H1 (cell line): ENCODE measurements around the gene PTPN12. TPM values are rescaled to one million over a fixed set of nuclear protein-coding genes. Genes with fewer than 3 reads are reported as not detected.

Experiments
- CTCF ChIA-PET: fragments of 300-600 bp; sonication (Branson Sonifier 250); formaldehyde crosslinking; loops from one replicate; lab custom pipeline; 2021; ENCODE audit not compliant: partially characterized antibody; lab: Charles Lee
- POLR2A ChIA-PET: fragments of 300-600 bp; sonication (Branson Sonifier 250); formaldehyde crosslinking; loops from one replicate; lab custom pipeline; 2021; ENCODE audit warnings: inconsistent platforms; ENCODE audit not compliant: partially characterized antibody; lab: Charles Lee
- DNase-seq, 2 experiments: peaks; one replicate each; pipeline versions ENCODE4 v3.0.0 to v3.0.0-alpha.2; 2010 to 2022; ENCODE audit warnings: low spot score in 2 of 2, low read depth in 1 of 2, mixed read lengths in 1 of 2
- FAIRE-seq: peaks from 2 replicates; lab custom pipeline; 2011; peaks lifted over from hg19 to GRCh38; lab: Jason Lieb, UNC
- H2AFZ ChIP-seq: 2 replicates; pipeline ENCODE4 v1.8.1; 2012; ENCODE audit warnings: low read length, inconsistent platforms
- H2AK5ac ChIP-seq: 2 replicates; pipeline ENCODE4 v1.6.1; 2013; ENCODE audit warnings: low read depth, low read length
- H2BK120ac ChIP-seq: replicated peaks from 2 replicates; pipeline ENCODE3; 2013; ENCODE audit warnings: low read depth, low read length, inconsistent platforms
- H2BK12ac ChIP-seq: 2 replicates; pipeline ENCODE4 v1.6.1; 2013; ENCODE audit warnings: low read depth, low read length
- H2BK15ac ChIP-seq: 2 replicates; pipeline ENCODE4 v1.6.1; 2013; ENCODE audit warnings: low read length
- H2BK20ac ChIP-seq: 2 replicates; pipeline ENCODE4 v1.6.1; 2013; ENCODE audit warnings: low read length
- H2BK5ac ChIP-seq: 2 replicates; pipeline ENCODE4 v1.6.1; 2013; ENCODE audit warnings: low read depth, low read length
- H3K14ac ChIP-seq: 2 replicates; pipeline ENCODE4 v1.6.1; 2013; ENCODE audit warnings: inconsistent platforms; ENCODE audit not compliant: insufficient read length
- H3K18ac ChIP-seq: 2 replicates; pipeline ENCODE4 v1.6.1; 2013; ENCODE audit warnings: low read length; ENCODE audit errors: extremely low read depth
- H3K23ac ChIP-seq: 2 replicates; pipeline ENCODE4 v1.6.1; 2013; ENCODE audit warnings: inconsistent platforms; ENCODE audit not compliant: insufficient read length
- H3K23me2 ChIP-seq: 2 replicates; pipeline ENCODE4 v1.6.1; 2013; ENCODE audit warnings: low read depth, low read length
- H3K27ac ChIP-seq: 2 replicates; pipeline ENCODE4 v1.6.1; 2011; ENCODE audit warnings: low read depth, low read length, inconsistent platforms
- H3K27me3 ChIP-seq, 4 experiments: replicated peaks in 1 of 4; 1 replicate in 1 of 4; 2 replicates in 3 of 4; pipeline versions ENCODE4 v1.6.1 to v1.8.1; 2011 to 2013; ENCODE audit warnings: low read length in 3 of 4, mild to moderate bottlenecking in 3 of 4, inconsistent platforms in 2 of 4, mixed read lengths in 2 of 4, moderate library complexity in 1 of 4; ENCODE audit not compliant: control insufficient read depth in 3 of 4, insufficient read depth in 3 of 4; ENCODE audit errors: extremely low read depth in 1 of 4
- H3K36me3 ChIP-seq, 4 experiments: 2 replicates each; pipeline versions ENCODE4 v1.6.1 to v1.8.1; 2011 to 2013; ENCODE audit warnings: mild to moderate bottlenecking in 4 of 4, low read length in 3 of 4, moderate library complexity in 2 of 4, control low read depth in 1 of 4, inconsistent platforms in 1 of 4; ENCODE audit not compliant: insufficient read depth in 4 of 4, control insufficient read depth in 2 of 4
- H3K4ac ChIP-seq: replicated peaks from 2 replicates; pipeline ENCODE3; 2013; ENCODE audit warnings: low read length, low read depth, mixed read lengths, inconsistent platforms; ENCODE audit not compliant: insufficient read length
- H3K4me1 ChIP-seq, 4 experiments: replicated peaks in 1 of 4; 1 replicate in 1 of 4; 2 replicates in 3 of 4; pipeline versions ENCODE4 v1.6.1 to v1.8.1; 2011 to 2013; ENCODE audit warnings: low read length in 3 of 4, inconsistent platforms in 2 of 4, mixed read lengths in 1 of 4; ENCODE audit not compliant: insufficient read depth in 4 of 4, control insufficient read depth in 3 of 4
- H3K4me2 ChIP-seq, 2 experiments: 2 replicates each; pipeline versions ENCODE4 v1.6.1 to v1.8.1; 2011 to 2013; ENCODE audit warnings: low read depth in 2 of 2, low read length in 2 of 2, control low read depth in 1 of 2, inconsistent platforms in 1 of 2, mild to moderate bottlenecking in 1 of 2; ENCODE audit not compliant: insufficient read depth in 1 of 2
- H3K4me3 ChIP-seq, 4 experiments: fragments of 200-600, 300-600 bp in 1 of 4; sonication (generic), shearing (Covaris generic), sonication (Bioruptor Twin) in 1 of 4; 2 replicates each; pipeline versions ENCODE4 v1.5.1 to v1.8.1; 2011 to 2016; ENCODE audit warnings: low read length in 4 of 4, low read depth in 3 of 4, control low read depth in 2 of 4, inconsistent platforms in 2 of 4, mild to moderate bottlenecking in 2 of 4, mixed read lengths in 1 of 4, moderate library complexity in 1 of 4; ENCODE audit not compliant: insufficient read depth in 2 of 4; ENCODE audit errors: extremely low read depth in 1 of 4
- H3K56ac ChIP-seq: replicated peaks from 2 replicates; pipeline ENCODE3; 2013; ENCODE audit warnings: low read depth, mild to moderate bottlenecking, mixed read lengths, low read length, inconsistent platforms; ENCODE audit not compliant: insufficient read length
- H3K79me1 ChIP-seq: 2 replicates; pipeline ENCODE4 v1.6.1; 2013; ENCODE audit warnings: low read depth, low read length, control low read depth
- H3K79me2 ChIP-seq, 2 experiments: 2 replicates each; pipeline versions ENCODE4 v1.6.1 to v1.8.1; 2012 to 2013; ENCODE audit warnings: low read length in 2 of 2, mild to moderate bottlenecking in 2 of 2, inconsistent platforms in 1 of 2; ENCODE audit not compliant: insufficient read depth in 2 of 2, control insufficient read depth in 1 of 2
- H3K9ac ChIP-seq, 4 experiments: replicated peaks in 1 of 4; 1 replicate in 1 of 4; 2 replicates in 3 of 4; pipeline versions ENCODE4 v1.6.1 to v1.8.1; 2011 to 2013; ENCODE audit warnings: low read depth in 3 of 4, low read length in 3 of 4, control low read depth in 2 of 4, mild to moderate bottlenecking in 2 of 4, moderate library complexity in 2 of 4, inconsistent platforms in 1 of 4; ENCODE audit errors: extremely low read depth in 1 of 4
- H3K9me3 ChIP-seq, 2 experiments: 2 replicates each; pipeline versions ENCODE4 v1.6.1 to v1.8.1; 2012 to 2013; ENCODE audit warnings: mild to moderate bottlenecking in 2 of 2, moderate library complexity in 2 of 2, control low read depth in 1 of 2, inconsistent platforms in 1 of 2, low read depth in 1 of 2, low read length in 1 of 2, mixed read lengths in 1 of 2; ENCODE audit not compliant: insufficient read depth in 2 of 2
- H4K20me1 ChIP-seq, 2 experiments: replicated peaks in 1 of 2; 2 replicates each; pipeline versions ENCODE3 to v1.8.1; 2011 to 2013; ENCODE audit warnings: inconsistent platforms in 2 of 2, low read length in 2 of 2, mild to moderate bottlenecking in 1 of 2; ENCODE audit not compliant: insufficient read depth in 2 of 2, control insufficient read depth in 1 of 2
- H4K5ac ChIP-seq: 2 replicates; pipeline ENCODE4 v1.6.1; 2013; ENCODE audit warnings: low read length, low read depth, mixed read lengths, inconsistent platforms; ENCODE audit not compliant: insufficient read length
- H4K8ac ChIP-seq: 2 replicates; pipeline ENCODE4 v1.8.0; 2013; ENCODE audit warnings: mild to moderate bottlenecking, moderate library complexity, low read length, inconsistent platforms; ENCODE audit not compliant: insufficient read depth; ENCODE audit errors: extremely low read depth
- H4K91ac ChIP-seq: replicated peaks from 2 replicates; pipeline ENCODE3; 2013; ENCODE audit warnings: low read length, mixed read lengths, inconsistent platforms; ENCODE audit not compliant: insufficient read length
- EP300 ChIP-seq, 2 experiments: IDR thresholded peaks; 1 replicate in 1 of 2; 2 replicates in 1 of 2; pipeline ENCODE4 v1.6.1; 2011 to 2012; ENCODE audit warnings: low read depth in 2 of 2, low read length in 2 of 2, mild to moderate bottlenecking in 2 of 2, borderline replicate concordance in 1 of 2, inconsistent platforms in 1 of 2, moderate library complexity in 1 of 2
- GABPA ChIP-seq: IDR thresholded peaks from 2 replicates; pipeline ENCODE4 v1.6.1; 2011; ENCODE audit warnings: mild to moderate bottlenecking, low read length, moderate library complexity, borderline replicate concordance; ENCODE audit not compliant: insufficient read depth
- JUN ChIP-seq: IDR thresholded peaks from 2 replicates; pipeline ENCODE4 v1.6.1; 2011; ENCODE audit warnings: low read depth, mild to moderate bottlenecking, improper control_type of control experiment, low read length
- KDM4A ChIP-seq: IDR thresholded peaks from one replicate; pipeline ENCODE4 v1.7.1; 2012; ENCODE audit warnings: low read depth, mild to moderate bottlenecking, moderate library complexity, low read length, inconsistent platforms; ENCODE audit not compliant: severe bottlenecking
- KDM5A ChIP-seq: fragments of 200-600 bp; IDR thresholded peaks from 2 replicates; pipeline ENCODE4 v1.7.1; 2012; ENCODE audit warnings: mild to moderate bottlenecking, low read length, inconsistent platforms, mixed read lengths
- POU5F1 ChIP-seq: IDR thresholded peaks from 2 replicates; pipeline ENCODE4 v1.6.1; 2011; ENCODE audit warnings: low read depth, mild to moderate bottlenecking, low read length, moderate library complexity
- RAD21 ChIP-seq, 2 experiments: IDR thresholded peaks in 1 of 2; conservative IDR thresholded peaks in 1 of 2; 2 replicates each; pipeline ENCODE4 v1.6.1; 2011; ENCODE audit warnings: low read depth in 2 of 2, low read length in 2 of 2, improper control_type of control experiment in 1 of 2, inconsistent platforms in 1 of 2, mild to moderate bottlenecking in 1 of 2, moderate library complexity in 1 of 2
- SIX5 ChIP-seq: IDR thresholded peaks from 2 replicates; pipeline ENCODE4 v1.6.1; 2011; ENCODE audit warnings: mild to moderate bottlenecking, low read depth, low read length
- TAF1 ChIP-seq: IDR thresholded peaks from 2 replicates; pipeline ENCODE4 v1.6.1; 2011; ENCODE audit warnings: mild to moderate bottlenecking, low read depth, low read length
- USF2 ChIP-seq: IDR thresholded peaks from 2 replicates; pipeline ENCODE4 v1.6.1; 2011; ENCODE audit warnings: low read length, improper control_type of control experiment
- WGBS, 2 experiments: shearing (Covaris generic) in 1 of 2; methylation state at CpG; one replicate each; pipeline versions ENCODE4 v1.1.6 to v1.1.7; 2013 to 2015; ENCODE audit warnings: low lambda C conversion rate in 2 of 2, mixed read lengths in 2 of 2, inconsistent platforms in 1 of 2, low coverage in 1 of 2, missing lambda C conversion rate in 1 of 2; ENCODE audit not compliant: insufficient replicate concordance in 2 of 2, insufficient coverage in 1 of 2, insufficient read length in 1 of 2; ENCODE audit errors: extremely low coverage in 1 of 2, missing lambda C conversion rate in 1 of 2; 5-methylcytosine and 5-hydroxymethylcytosine counted together
- polyA plus RNA-seq, 7 experiments: library from polyadenylated mRNA; depleted of rRNA in 3 of 7; stranded (reverse) in 5 of 7; unstranded in 2 of 7; fragments of >200 nt in 5 of 7; fragments of 200-250 nt in 2 of 7; gene quantifications; 1 replicate in 5 of 7; 2 replicates in 1 of 7; 4 replicates in 1 of 7; pipeline versions ENCODE4 v1.2.1 to v1.2.3, GENCODE V29; 2011 to 2013; ENCODE audit warnings: missing spikeins in 2 of 7, mixed read lengths in 2 of 7
- total RNA-seq: library from RNA; stranded (reverse); fragmentation: NEBNext Ultra II Directional; extraction: Animal tissue kit (Norgen Biotek cat#: 25700); gene quantifications from 2 replicates; pipeline ENCODE4 v1.2.1, GENCODE V29; 2021
- TF ChIP-seq, protein P1 (sequence below): IDR thresholded peaks from 2 replicates; pipeline ENCODE4 v1.6.1; 2012; ENCODE audit warnings: inconsistent platforms

PTPN12 gene
- total and polyA plus RNA-seq, 2 of the 8 experiments (the other 6 are each of a cell fraction or from before 2014, with no cell fraction given): 39.7 to 132 TPM

- H2BK120ac ChIP-seq: no peak overlapping the region
- no peak overlapping the region for H2BK12ac ChIP-seq
- no peak overlapping the region for H4K8ac ChIP-seq
- H3K36me3 ChIP-seq: no peaks in the 10 kb centered on the region
- peaks cover 50 to 100% of the 10 kb centered on the region in 2 experiments for H3K79me2 ChIP-seq
- 0 out of 2 replicates have a peak, but pooled peaks cover 2% of the 10 kb centered on the region for H3K79me1 ChIP-seq
- H2AFZ ChIP-seq: no peak overlapping the region
- DNase-seq: no peak
- H3K27me3 ChIP-seq: no peaks in the 10 kb centered on the region
- H3K4ac ChIP-seq: no peak overlapping the region
- H3K4me1 ChIP-seq: peaks cover 0 to 3% (median 2%) of the 10 kb centered on the region in 4 experiments; a peak in 3 of 7 replicates
- no peak overlapping the region for H2BK15ac ChIP-seq
- no peaks in the 10 kb centered on the region for H3K9me3 ChIP-seq
- no peak overlapping the region for H4K5ac ChIP-seq
- no peak overlapping the region for H2BK5ac ChIP-seq
- no peak for FAIRE-seq
- H3K18ac ChIP-seq: no peak overlapping the region
- no peak overlapping the region for H2BK20ac ChIP-seq
- H4K91ac ChIP-seq: no peak overlapping the region
- WGBS, 2 experiments: 88% methylated on average over 4 of the region's 4 CpGs; no CpG with 5 or more reads in 1 of the 2 experiments
- ChIA-PET CTCF (interaction anchor here (1.4 kb wide), 1 partner anchor 19 kb away, joined by 3 read pairs; no protein-coding TSS in a partner anchor), POLR2A (interaction anchor here (1.4 kb wide), 1 partner anchor 12 kb away, joined by 3 read pairs; no protein-coding TSS in a partner anchor)
- H3K27ac ChIP-seq: no peak overlapping the region
- H2AK5ac ChIP-seq: no peak overlapping the region
- H3K4me3 ChIP-seq: no peak overlapping the region
- H3K23me2 ChIP-seq: no peaks in the 10 kb centered on the region
- no peak overlapping the region for H3K23ac ChIP-seq
- no peak overlapping the region for H3K4me2 ChIP-seq
- H4K20me1 ChIP-seq: peaks cover 29 to 34% of the 10 kb centered on the region in 2 experiments
- H3K14ac ChIP-seq: no peak overlapping the region
- H3K9ac ChIP-seq: no peak overlapping the region
- no peak overlapping the region for H3K56ac ChIP-seq
- no peak for TF ChIP-seq KDM5A
- no peak for TF ChIP-seq JUN
- TF ChIP-seq GABPA: no peak
- no peak for TF ChIP-seq POU5F1
- TF ChIP-seq EP300 (IDR thresholded peaks at IDR 0.05; ENCODE audit: borderline replicate concordance in 1 of 2, low read depth in 2 of 2, low read length in 2 of 2): no peak
- no peak for TF ChIP-seq SIX5
- no peak for TF ChIP-seq RAD21 (IDR thresholded peaks at IDR 0.05 in 1 of 2, conservative IDR thresholded peaks at IDR 0.05 in 1 of 2; ENCODE audit: low read depth in 2 of 2, low read length in 2 of 2)
- TF ChIP-seq TAF1: no peak
- no peak for TF ChIP-seq KDM4A
- TF ChIP-seq USF2: no peak
- TF ChIP-seq, protein P1, sequence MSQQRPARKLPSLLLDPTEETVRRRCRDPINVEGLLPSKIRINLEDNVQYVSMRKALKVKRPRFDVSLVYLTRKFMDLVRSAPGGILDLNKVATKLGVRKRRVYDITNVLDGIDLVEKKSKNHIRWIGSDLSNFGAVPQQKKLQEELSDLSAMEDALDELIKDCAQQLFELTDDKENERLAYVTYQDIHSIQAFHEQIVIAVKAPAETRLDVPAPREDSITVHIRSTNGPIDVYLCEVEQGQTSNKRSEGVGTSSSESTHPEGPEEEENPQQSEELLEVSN: no peak
Measured at GRCh38 chr7:77543910-77544309, 6.8 kb downstream of the PTPN12 start.
